ENCODE results near the gene NUDT8. TPM values are rescaled to one million over a fixed set of nuclear protein-coding genes. Genes with fewer than 3 reads are reported as not detected.

The NUDT8 gene
- total and polyA plus RNA-seq, 10 of the 15 experiments (the other 5 are each of a cell fraction or from before 2014, with no cell fraction given) = 0.32 to 18.2 (median 9.8) TPM

GRCh38 chr11:67664213-67664585, 34.5 kb upstream of the NUDT8 start:
- POLR2A ChIA-PET = no interaction called here
- peaks cover 0 to 2% of the 10 kb centered on the region in 2 experiments; a peak in 2 of 4 replicates for H3K27me3 ChIP-seq (replicated peaks in 1 of 2; ENCODE audit: control insufficient read depth in 2 of 2, insufficient read depth in 2 of 2, low read length in 1 of 2)
- TF ChIP-seq NFIC (IDR thresholded peaks at IDR 0.05; ENCODE audit: low read depth, low read length) (no peak), HDAC2 (IDR thresholded peaks at IDR 0.05) (no peak), CHD2 (IDR thresholded peaks at IDR 0.05; ENCODE audit: borderline replicate concordance, low read depth, low read length) (no peak), NRF1 (conservative IDR thresholded peaks at IDR 0.05; ENCODE audit: low read depth, low read length) (no peak), HSF1 (IDR thresholded peaks at IDR 0.05; ENCODE audit: low read depth, low read length) (no peak), CEBPZ (IDR thresholded peaks at IDR 0.05; ENCODE audit: low read depth, low read length) (no peak), EED (IDR thresholded peaks at IDR 0.05; ENCODE audit: low read depth) (no peak), HDAC6 (IDR thresholded peaks at IDR 0.05; ENCODE audit: unreplicated experiment) (no peak), JUNB (IDR thresholded peaks at IDR 0.05) (no peak), ZBED1 (IDR thresholded peaks at IDR 0.05; ENCODE audit: borderline replicate concordance) (no peak), CTCF (IDR thresholded peaks at IDR 0.05 in 2 of 3, conservative IDR thresholded peaks at IDR 0.05 in 1 of 3; ENCODE audit: control insufficient read depth in 2 of 3, extremely low read depth in 1 of 3, insufficient read depth in 1 of 3, low read depth in 3 of 3, low read length in 3 of 3) (no peak), ATF3 (IDR thresholded peaks at IDR 0.05; ENCODE audit: borderline replicate concordance, extremely low read depth, low read depth, low read length) (no peak), NKRF (conservative IDR thresholded peaks at IDR 0.05) (no peak), SIX5 (IDR thresholded peaks at IDR 0.05; ENCODE audit: low read depth, low read length, severe bottlenecking) (no peak), RBBP5 (conservative IDR thresholded peaks at IDR 0.05) (no peak)
- peaks cover 11% of the 10 kb centered on the region for H3K4me1 ChIP-seq (ENCODE audit: control insufficient read depth, insufficient read depth, low read length)
- in situ Hi-C loops (cut with MboI) (no loop called here), intact Hi-C loops (cut with micrococcal nuclease; ENCODE audit: unreplicated experiment) (no loop called here)
- no peak overlapping the region for H3K4me3 ChIP-seq
- 59% methylated on average over 16 of the region's 16 CpGs for whole genome bisulfite sequencing (ENCODE audit: insufficient coverage, insufficient replicate concordance, low lambda C conversion rate, missing lambda C conversion rate)
- no peak overlapping the region for H3K4me2 ChIP-seq (ENCODE audit: control insufficient read depth, insufficient read depth)
- no peak overlapping the region for H3K9ac ChIP-seq (ENCODE audit: control insufficient read depth, insufficient read depth, low read length)
- H3K27ac ChIP-seq (ENCODE audit: control insufficient read depth, insufficient read depth) = no peak overlapping the region
- no peak for FAIRE-seq
- no TSS peak for BruUV-seq (replicated peaks)
- CTCF ChIA-PET = interaction anchor here (0.6 to 1.7 kb wide), 2 partner anchors 26 to 27 kb away, joined by 3 to 8 read pairs; no protein-coding TSS in a partner anchor
- RAD21 ChIA-PET (ENCODE audit: unreplicated experiment) = no interaction called here
- H3K79me2 ChIP-seq (ENCODE audit: control insufficient read depth, insufficient read depth, low read length) = no peaks in the 10 kb centered on the region
- H3K9me3 ChIP-seq (replicated peaks; ENCODE audit: control insufficient read depth, insufficient read depth, low read length) = no peaks in the 10 kb centered on the region; the same call in 2 of the 3 replicates
- no peak for DNase-seq (ENCODE audit: low read depth, low spot score)
- H4K20me1 ChIP-seq (ENCODE audit: control insufficient read depth, insufficient read depth) = no peaks in the 10 kb centered on the region
- H2AFZ ChIP-seq (ENCODE audit: control insufficient read depth, low read depth, low read length) = no peak overlapping the region
- no peaks in the 10 kb centered on the region for H3K36me3 ChIP-seq (ENCODE audit: control insufficient read depth in 2 of 2, insufficient read depth in 2 of 2, low read length in 1 of 2)
- SMC1A ChIA-PET (ENCODE audit: uncharacterized antibody, unreplicated experiment) = interaction anchor here (0.6 kb wide), 1 partner anchor 15 kb away, joined by 3 read pairs; no protein-coding TSS in a partner anchor
- ATAC-seq = no peak
